HepG2 (cell line): ENCODE results near the gene ANTXR1. TPM values are rescaled to one million over a fixed set of nuclear protein-coding genes. Genes with fewer than 3 reads are reported as not detected.

Experiments
- ATAC-seq: fragments of 200-7000 bp; cut with Tn5 transposase; 3 replicates; pipeline ENCODE4 v1.9.1; 2020; ENCODE audit warnings: mild to moderate bottlenecking, moderate library complexity
- BruUV-seq: library from RNA; stranded (reverse); fragments of 400-500 nt; replicated peaks from 2 replicates; lab custom pipeline; 2021; lab: Mats Ljungman, UMichigan
- CTCF ChIA-PET: fragments of 300-600 bp; formaldehyde crosslinking; extraction: SDS; loops from one replicate; lab custom pipeline; 2021; ENCODE audit warnings: low total read pairs, inconsistent platforms, low intra/inter-chr PET ratio; lab: Yijun Ruan, JAX
- POLR2A ChIA-PET: fragments of 350-600 bp; sonication (Branson Sonifier 250); formaldehyde crosslinking; loops from one replicate; lab custom pipeline; 2020; ENCODE audit warnings: antibody characterized with exemption, inconsistent platforms; lab: Yijun Ruan, JAX
- DNase-seq: peaks from one replicate; pipeline ENCODE4 v3.0.0-alpha.2; 2015; ENCODE audit warnings: low spot score
- FAIRE-seq: peaks from 3 replicates; lab custom pipeline; 2011; peaks lifted over from hg19 to GRCh38; lab: Jason Lieb, UNC
- H2AFZ ChIP-seq: one replicate; pipeline ENCODE4 v1.6.1; 2011; ENCODE audit warnings: low read length, inconsistent platforms
- H3K27ac ChIP-seq: fragments of 300-600 bp; 3 replicates; pipeline ENCODE4 v1.8.0; 2011; ENCODE audit warnings: mixed run types, mild to moderate bottlenecking, mixed read lengths, low read length, inconsistent platforms; ENCODE audit not compliant: insufficient read depth; ENCODE audit errors: extremely low read length
- H3K27me3 ChIP-seq, 2 experiments: fragments of 200-600 bp in 1 of 2; 2 replicates in 1 of 2; 3 replicates in 1 of 2; pipeline versions ENCODE4 v1.6.0 to v1.8.0; 2011; ENCODE audit warnings: low read length in 2 of 2, mild to moderate bottlenecking in 2 of 2, moderate library complexity in 2 of 2, inconsistent platforms in 1 of 2; ENCODE audit not compliant: insufficient read depth in 2 of 2, control insufficient read depth in 1 of 2
- H3K36me3 ChIP-seq, 2 experiments: fragments of 200-600 bp in 1 of 2; replicated peaks in 1 of 2; 2 replicates in 1 of 2; 3 replicates in 1 of 2; pipeline versions ENCODE4 v1.5.1 to v1.8.0; 2011; ENCODE audit warnings: low read length in 2 of 2, inconsistent platforms in 1 of 2; ENCODE audit not compliant: insufficient read depth in 2 of 2, control insufficient read depth in 1 of 2
- H3K4me1 ChIP-seq: 2 replicates; pipeline ENCODE4 v1.5.1; 2012; ENCODE audit warnings: low read length, inconsistent platforms; ENCODE audit not compliant: insufficient read depth
- H3K4me2 ChIP-seq: 2 replicates; pipeline ENCODE4 v1.6.0; 2011; ENCODE audit warnings: low read depth, low read length, inconsistent platforms
- H3K4me3 ChIP-seq, 3 experiments: fragments of 200-600 bp in 1 of 3; sonication (generic), shearing (Covaris generic) in 1 of 3; replicated peaks in 1 of 3; 2 replicates each; pipeline ENCODE4 v1.5.1; 2011 to 2016; ENCODE audit warnings: low read length in 3 of 3, inconsistent platforms in 2 of 3, low read depth in 2 of 3, mild to moderate bottlenecking in 2 of 3, control low read depth in 1 of 3, mixed read lengths in 1 of 3; ENCODE audit not compliant: insufficient read depth in 1 of 3
- H3K79me2 ChIP-seq: one replicate; pipeline ENCODE4 v1.6.1; 2011; ENCODE audit warnings: low read length, inconsistent platforms; ENCODE audit not compliant: insufficient read depth
- H3K9ac ChIP-seq: 2 replicates; pipeline ENCODE4 v1.6.0; 2011; ENCODE audit warnings: mild to moderate bottlenecking, low read depth, low read length, inconsistent platforms; ENCODE audit not compliant: insufficient read depth
- H3K9me3 ChIP-seq: 2 replicates; pipeline ENCODE4 v1.5.1; 2012; ENCODE audit warnings: mild to moderate bottlenecking, low read length
- H4K20me1 ChIP-seq: 2 replicates; pipeline ENCODE4 v1.6.0; 2011; ENCODE audit warnings: inconsistent platforms, mild to moderate bottlenecking, low read length, moderate library complexity; ENCODE audit not compliant: insufficient read depth
- ATRX ChIP-seq: sonication (generic); formaldehyde crosslinking; IDR thresholded peaks from 2 replicates; pipeline ENCODE4 v1.4.0; 2020; ENCODE audit warnings: missing genetic modification reagents, borderline replicate concordance
- CENPT ChIP-seq: sonication (generic); formaldehyde crosslinking; IDR thresholded peaks from 2 replicates; pipeline ENCODE4 v1.8.0; 2022; ENCODE audit warnings: low read depth, mild to moderate bottlenecking, moderate library complexity, missing genetic modification reagents
- FIP1L1 ChIP-seq: fragments of 200-400 bp; formaldehyde crosslinking; IDR thresholded peaks from 2 replicates; pipeline ENCODE4 v1.6.1; 2018; ENCODE audit warnings: low read depth, mild to moderate bottlenecking, low read length, moderate library complexity, borderline replicate concordance; ENCODE audit not compliant: insufficient read depth
- FOSL1 ChIP-seq: sonication (generic); formaldehyde crosslinking; IDR thresholded peaks from 2 replicates; pipeline ENCODE4 v1.9.0; 2021; ENCODE audit warnings: missing genetic modification reagents, borderline replicate concordance
- MED1 ChIP-seq: sonication (generic); formaldehyde crosslinking; IDR thresholded peaks from 2 replicates; pipeline ENCODE4 v1.4.0; 2020; ENCODE audit warnings: missing genetic modification reagents
- NBN ChIP-seq: fragments of 450-650 bp; conservative IDR thresholded peaks from 2 replicates; pipeline ENCODE4 v1.6.1; 2017
- REXO4 ChIP-seq: sonication (generic); formaldehyde crosslinking; IDR thresholded peaks from 2 replicates; pipeline ENCODE4 v1.8.0; 2022; ENCODE audit warnings: missing genetic modification reagents, mild to moderate bottlenecking, borderline replicate concordance
- RFXAP ChIP-seq: sonication (generic); formaldehyde crosslinking; IDR thresholded peaks from 2 replicates; pipeline ENCODE4 v1.4.0; 2020; ENCODE audit warnings: missing genetic modification reagents, borderline replicate concordance
- SSRP1 ChIP-seq: IDR thresholded peaks from 2 replicates; pipeline ENCODE4 v1.6.1; 2016; ENCODE audit warnings: control low read depth
- TBP ChIP-seq: sonication (generic); formaldehyde crosslinking; IDR thresholded peaks from 2 replicates; pipeline ENCODE4 v1.5.0; 2020; ENCODE audit warnings: missing genetic modification reagents
- ZNF235 ChIP-seq: sonication (generic); formaldehyde crosslinking; IDR thresholded peaks from 2 replicates; pipeline ENCODE4 v1.8.1; 2023; ENCODE audit warnings: mild to moderate bottlenecking, missing genetic modification reagents, borderline replicate concordance
- ZNF33B ChIP-seq: sonication (generic); formaldehyde crosslinking; IDR thresholded peaks from 2 replicates; pipeline ENCODE4 v1.5.1; 2020; ENCODE audit warnings: mild to moderate bottlenecking, missing genetic modification reagents
- ZNF383 ChIP-seq: sonication (generic); formaldehyde crosslinking; IDR thresholded peaks from 2 replicates; pipeline ENCODE4 v1.4.0; 2020; ENCODE audit warnings: missing genetic modification reagents, mild to moderate bottlenecking, borderline replicate concordance
- ZSCAN30 ChIP-seq: sonication (generic); formaldehyde crosslinking; IDR thresholded peaks from 2 replicates; pipeline ENCODE4 v1.5.0; 2020; ENCODE audit warnings: mild to moderate bottlenecking, missing genetic modification reagents
- WGBS: methylation state at CpG from one replicate; pipeline ENCODE4 v1.1.6; 2017; ENCODE audit warnings: low lambda C conversion rate; 5-methylcytosine and 5-hydroxymethylcytosine counted together
- in situ Hi-C: cut with HindIII; loops from 2 replicates; pipeline ENCODE4 v1.10.0; 2017; ENCODE audit warnings: low pct_unique_long_range_greater_than_20kb; ENCODE audit not compliant: extremely low pct_ligation_motif_present
- intact Hi-C: fragments of 100-400 bp; cut with micrococcal nuclease; formaldehyde crosslinking; loops from one replicate; pipeline ENCODE4 v1.10.0; 2022; ENCODE audit not compliant: unreplicated experiment
- polyA plus RNA-seq, 8 experiments: library from polyadenylated mRNA; depleted of rRNA in 3 of 8; stranded (reverse) in 7 of 8; unstranded in 1 of 8; fragments of >200 nt; fragmentation: Illumina TruSeq in 4 of 8; extraction: Trizol in 4 of 8; gene quantifications; 2 replicates each; pipeline versions ENCODE4 v1.2.1 to v1.2.3, GENCODE V29; 2011 to 2016; ENCODE audit warnings: low read depth in 4 of 8, missing spikeins in 1 of 8, mixed read lengths in 1 of 8; ENCODE audit not compliant: insufficient read depth in 1 of 8
- total RNA-seq, 5 experiments: library from RNA; depleted of rRNA; stranded (reverse); fragments of >200 nt; fragmentation: Illumina TruSeq; extraction: Trizol; gene quantifications; 2 replicates each; pipeline ENCODE4 v1.2.3, GENCODE V29; 2016; ENCODE audit warnings: low read depth in 1 of 5
- TF ChIP-seq, protein P1 (sequence below): sonication (generic); formaldehyde crosslinking; IDR thresholded peaks from 2 replicates; pipeline ENCODE4 v1.8.1; 2022; ENCODE audit warnings: low read depth, mild to moderate bottlenecking, missing genetic modification reagents
- TF ChIP-seq, protein P2 (sequence below): fragments of 450-650 bp; IDR thresholded peaks from 2 replicates; pipeline ENCODE4 v1.6.1; 2017

Gene ANTXR1
- total and polyA plus RNA-seq, 2 of the 13 experiments (the other 11 are each of a cell fraction or from before 2014, with no cell fraction given) = 4.5 to 12.7 TPM

DNA sequence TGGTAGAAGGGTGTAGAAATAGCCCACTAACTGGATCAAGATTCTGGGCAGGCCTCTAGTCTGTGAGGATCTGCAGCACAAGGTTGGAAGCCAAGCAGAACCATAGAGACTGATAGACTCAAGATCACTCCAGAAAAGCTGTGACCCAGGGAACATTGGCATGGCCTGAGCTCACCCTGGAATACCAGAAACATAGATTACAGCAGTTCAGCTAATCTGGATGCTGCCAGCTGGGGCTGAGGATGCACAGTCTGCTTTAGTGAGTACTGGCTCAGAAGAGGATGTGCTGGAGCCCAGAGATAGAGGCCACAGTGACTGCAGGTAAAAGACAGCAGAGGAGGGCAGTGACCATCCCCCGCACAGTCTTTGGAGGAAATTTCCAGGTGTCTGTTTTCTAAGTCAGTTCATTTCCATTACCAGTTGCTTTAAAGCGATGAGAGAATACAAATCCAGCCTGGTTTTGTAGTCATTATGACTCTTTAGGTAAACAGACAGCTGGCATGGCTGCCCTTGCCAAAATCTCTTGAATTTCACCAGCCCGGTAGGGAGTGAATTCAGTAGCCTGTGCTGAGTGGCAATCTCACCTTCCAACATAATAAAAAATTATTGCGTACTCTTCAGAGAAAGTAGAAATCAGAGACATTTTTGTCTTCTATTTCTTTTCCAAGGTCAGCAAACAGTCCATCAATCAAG lies 119.2 kb downstream of the ANTXR1 start:
- CTCF ChIA-PET = no interaction called here
- Histone ChIP-seq H3K27ac (no peak overlapping the region), H3K79me2 (no peaks in the 10 kb centered on the region), H4K20me1 (no peaks in the 10 kb centered on the region), H3K4me1 (peaks cover 6% of the 10 kb centered on the region; the same call in 1 of the 2 replicates), H2AFZ (no peak overlapping the region), H3K4me3 (no peak overlapping the region), H3K36me3 (no peaks in the 10 kb centered on the region), H3K9me3 (no peaks in the 10 kb centered on the region), H3K9ac (no peak overlapping the region), H3K27me3 (no peaks in the 10 kb centered on the region; a peak in 1 of 5 replicates), H3K4me2 (no peak overlapping the region)
- intact Hi-C loops (no loop called here), in situ Hi-C loops (no loop called here)
- 87% methylated on average over 4 of the region's 4 CpGs for WGBS
- POLR2A ChIA-PET = no interaction called here
- no TSS peak for BruUV-seq
- no peak for ATAC-seq
- FAIRE-seq = no peak
- no peak for DNase-seq
- no peak for TF ChIP-seq FIP1L1
- TF ChIP-seq REXO4 (CRISPR knock-in tag) = no peak
- TF ChIP-seq ZNF33B = no peak
- TF ChIP-seq CENPT (CRISPR knock-in tag) = no peak
- no peak for TF ChIP-seq SSRP1 (CRISPR knock-in tag)
- no peak for TF ChIP-seq FOSL1 (CRISPR knock-in tag)
- TF ChIP-seq ZNF235 (CRISPR knock-in tag) = no peak
- no peak for TF ChIP-seq NBN
- no peak for TF ChIP-seq ZSCAN30 (CRISPR knock-in tag)
- no peak for TF ChIP-seq RFXAP (CRISPR knock-in tag)
- TF ChIP-seq ZNF383 (CRISPR knock-in tag) = no peak
- no peak for TF ChIP-seq MED1 (CRISPR knock-in tag)
- TF ChIP-seq ATRX = no peak
- TF ChIP-seq, protein P1, sequence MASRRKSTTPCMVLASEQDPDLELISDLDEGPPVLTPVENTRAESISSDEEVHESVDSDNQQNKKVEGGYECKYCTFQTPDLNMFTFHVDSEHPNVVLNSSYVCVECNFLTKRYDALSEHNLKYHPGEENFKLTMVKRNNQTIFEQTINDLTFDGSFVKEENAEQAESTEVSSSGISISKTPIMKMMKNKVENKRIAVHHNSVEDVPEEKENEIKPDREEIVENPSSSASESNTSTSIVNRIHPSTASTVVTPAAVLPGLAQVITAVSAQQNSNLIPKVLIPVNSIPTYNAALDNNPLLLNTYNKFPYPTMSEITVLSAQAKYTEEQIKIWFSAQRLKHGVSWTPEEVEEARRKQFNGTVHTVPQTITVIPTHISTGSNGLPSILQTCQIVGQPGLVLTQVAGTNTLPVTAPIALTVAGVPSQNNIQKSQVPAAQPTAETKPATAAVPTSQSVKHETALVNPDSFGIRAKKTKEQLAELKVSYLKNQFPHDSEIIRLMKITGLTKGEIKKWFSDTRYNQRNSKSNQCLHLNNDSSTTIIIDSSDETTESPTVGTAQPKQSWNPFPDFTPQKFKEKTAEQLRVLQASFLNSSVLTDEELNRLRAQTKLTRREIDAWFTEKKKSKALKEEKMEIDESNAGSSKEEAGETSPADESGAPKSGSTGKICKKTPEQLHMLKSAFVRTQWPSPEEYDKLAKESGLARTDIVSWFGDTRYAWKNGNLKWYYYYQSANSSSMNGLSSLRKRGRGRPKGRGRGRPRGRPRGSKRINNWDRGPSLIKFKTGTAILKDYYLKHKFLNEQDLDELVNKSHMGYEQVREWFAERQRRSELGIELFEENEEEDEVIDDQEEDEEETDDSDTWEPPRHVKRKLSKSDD (CRISPR knock-in tag) = no peak
- TF ChIP-seq TBP (CRISPR knock-in tag) = no peak
- TF ChIP-seq, protein P2, sequence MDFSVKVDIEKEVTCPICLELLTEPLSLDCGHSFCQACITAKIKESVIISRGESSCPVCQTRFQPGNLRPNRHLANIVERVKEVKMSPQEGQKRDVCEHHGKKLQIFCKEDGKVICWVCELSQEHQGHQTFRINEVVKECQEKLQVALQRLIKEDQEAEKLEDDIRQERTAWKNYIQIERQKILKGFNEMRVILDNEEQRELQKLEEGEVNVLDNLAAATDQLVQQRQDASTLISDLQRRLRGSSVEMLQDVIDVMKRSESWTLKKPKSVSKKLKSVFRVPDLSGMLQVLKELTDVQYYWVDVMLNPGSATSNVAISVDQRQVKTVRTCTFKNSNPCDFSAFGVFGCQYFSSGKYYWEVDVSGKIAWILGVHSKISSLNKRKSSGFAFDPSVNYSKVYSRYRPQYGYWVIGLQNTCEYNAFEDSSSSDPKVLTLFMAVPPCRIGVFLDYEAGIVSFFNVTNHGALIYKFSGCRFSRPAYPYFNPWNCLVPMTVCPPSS = no peak
